DOHH2 (cell line): ENCODE results near the gene PHF14.
A peak's percentile ranks its signal among the peaks of the same experiment; 100 is the strongest.
"Not testable (repeated sequence)": the region's sequence is repeated elsewhere in the genome, so short reads cannot be mapped to it uniquely, and the experiment has no call there.

Source experiments
- H3F3A ChIP-seq: fragments of 200-600 bp; sonication (generic), shearing (Covaris generic); 2 replicates; pipeline ENCODE4 v1.6.0; 2016; ENCODE audit warnings: antibody characterized with exemption, mild to moderate bottlenecking; ENCODE audit not compliant: control insufficient read depth, insufficient read depth
- H3K27ac ChIP-seq: fragments of 200-600 bp; sonication (generic); 2 replicates; pipeline ENCODE4 v1.5.1; 2014; ENCODE audit warnings: low read depth, mild to moderate bottlenecking, low read length, moderate library complexity
- H3K27me3 ChIP-seq: fragments of 200-600 bp; sonication (generic); 2 replicates; pipeline ENCODE4 v1.6.1; 2014; ENCODE audit warnings: mild to moderate bottlenecking, low read length, mixed read lengths; ENCODE audit not compliant: control insufficient read depth
- H3K36me3 ChIP-seq: fragments of 200-600 bp; sonication (generic); 2 replicates; pipeline ENCODE4 v1.6.1; 2014; ENCODE audit warnings: mild to moderate bottlenecking, low read length, moderate library complexity, mixed read lengths; ENCODE audit not compliant: control insufficient read depth
- H3K4me1 ChIP-seq: fragments of 200-600 bp; sonication (generic); 2 replicates; pipeline ENCODE4 v1.6.1; 2014; ENCODE audit warnings: mild to moderate bottlenecking, low read length, mixed read lengths; ENCODE audit not compliant: control insufficient read depth
- H3K4me2 ChIP-seq: fragments of 200-600 bp; sonication (generic); 2 replicates; pipeline ENCODE4 v1.6.0; 2014; ENCODE audit warnings: mild to moderate bottlenecking, low read length, moderate library complexity
- H3K4me3 ChIP-seq: fragments of 200-600 bp; sonication (generic); 2 replicates; pipeline ENCODE4 v1.5.1; 2014; ENCODE audit warnings: mild to moderate bottlenecking, low read length, mixed read lengths
- H3K79me2 ChIP-seq: fragments of 200-600 bp; sonication (generic); 2 replicates; pipeline ENCODE4 v1.6.1; 2014; ENCODE audit warnings: mild to moderate bottlenecking, low read length, mixed read lengths; ENCODE audit not compliant: control insufficient read depth
- H3K9me2 ChIP-seq: fragments of 200-600 bp; sonication (generic); replicated peaks from 2 replicates; pipeline ENCODE4 v1.6.1; 2014; ENCODE audit warnings: mild to moderate bottlenecking, low read length, mixed read lengths; ENCODE audit not compliant: control insufficient read depth
- H3K9me3 ChIP-seq: fragments of 200-600 bp; sonication (generic); 2 replicates; pipeline ENCODE4 v1.6.1; 2014; ENCODE audit warnings: antibody characterized with exemption, low read length, mixed read lengths; ENCODE audit not compliant: control insufficient read depth, insufficient read depth
- H4K20me1 ChIP-seq: fragments of 200-600 bp; sonication (generic); 2 replicates; pipeline ENCODE4 v1.6.0; 2014; ENCODE audit warnings: low read depth, mild to moderate bottlenecking, antibody characterized with exemption, low read length, moderate library complexity; ENCODE audit not compliant: control insufficient read depth, insufficient read depth
- EZH2phosphoT487 ChIP-seq: fragments of 200-600 bp; sonication (generic); IDR thresholded peaks from 2 replicates; pipeline ENCODE4 v1.6.1; 2017; ENCODE audit warnings: borderline replicate concordance, mild to moderate bottlenecking, antibody characterized with exemption, low read length, moderate library complexity, mixed read lengths
- TF ChIP-seq, protein P1 (sequence below): fragments of 200-600 bp; sonication (generic); IDR thresholded peaks from one replicate; pipeline ENCODE4 v1.5.1; 2014; ENCODE audit warnings: antibody characterized with exemption, mild to moderate bottlenecking, low read depth, low read length; ENCODE audit not compliant: poor library complexity, severe bottlenecking

PHF14 gene

DNA sequence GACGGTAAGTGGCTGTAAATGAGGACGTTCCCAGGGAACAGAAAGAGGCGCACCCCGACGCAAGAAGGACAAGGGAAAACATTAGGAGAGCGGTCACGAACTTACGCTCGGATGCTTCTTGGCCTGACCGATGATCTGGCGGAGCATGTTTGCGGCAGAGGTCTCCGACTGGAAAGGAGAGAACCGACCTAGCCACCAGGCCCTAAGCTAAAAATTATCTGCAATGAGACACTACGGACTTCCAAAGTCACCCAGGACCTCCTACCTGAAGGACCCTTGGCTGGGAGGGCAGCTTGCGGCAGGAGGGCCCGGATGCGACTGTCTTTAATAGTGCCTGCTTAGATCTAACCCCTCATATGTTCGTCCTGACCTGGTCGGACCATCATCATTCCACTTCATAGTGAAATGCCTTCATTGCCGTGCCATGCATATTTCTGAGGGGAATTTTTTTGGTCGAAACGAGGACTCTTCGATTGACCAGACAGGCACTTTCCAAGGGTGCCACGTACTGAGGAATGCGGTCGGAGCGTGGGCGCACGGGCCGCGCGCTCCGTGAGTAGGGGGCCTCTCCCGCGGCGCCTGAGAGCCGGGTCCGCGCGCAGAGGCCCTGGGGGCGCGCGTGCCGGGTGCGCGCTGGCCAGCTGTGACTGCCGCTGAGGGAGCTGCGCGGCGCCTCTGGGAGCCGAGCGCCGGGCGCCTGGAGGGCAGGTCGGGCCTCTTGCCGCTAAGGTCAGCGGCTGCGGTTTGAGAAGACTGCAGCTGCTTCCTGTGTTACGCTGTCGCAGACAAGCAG, 33.6 kb upstream of the PHF14 start:
- Histone ChIP-seq H3F3A (peaks cover 13% of the 10 kb centered on the region), H3K4me1 (peaks cover 34% of the 10 kb centered on the region), H3K4me2 (peak overlapping the region; percentile 86), H3K4me3 (peak overlapping the region; percentile 91), H4K20me1 (peaks cover 10% of the 10 kb centered on the region; the same call in 1 of the 2 replicates), H3K9me2 (no peaks in the 10 kb centered on the region), H3K27me3 (no peaks in the 10 kb centered on the region), H3K27ac (peak overlapping the region; percentile 95), H3K36me3 (peaks cover 48% of the 10 kb centered on the region), H3K9me3 (no peaks in the 10 kb centered on the region), H3K79me2 (peaks cover 51% of the 10 kb centered on the region)
- TF ChIP-seq, protein P1, sequence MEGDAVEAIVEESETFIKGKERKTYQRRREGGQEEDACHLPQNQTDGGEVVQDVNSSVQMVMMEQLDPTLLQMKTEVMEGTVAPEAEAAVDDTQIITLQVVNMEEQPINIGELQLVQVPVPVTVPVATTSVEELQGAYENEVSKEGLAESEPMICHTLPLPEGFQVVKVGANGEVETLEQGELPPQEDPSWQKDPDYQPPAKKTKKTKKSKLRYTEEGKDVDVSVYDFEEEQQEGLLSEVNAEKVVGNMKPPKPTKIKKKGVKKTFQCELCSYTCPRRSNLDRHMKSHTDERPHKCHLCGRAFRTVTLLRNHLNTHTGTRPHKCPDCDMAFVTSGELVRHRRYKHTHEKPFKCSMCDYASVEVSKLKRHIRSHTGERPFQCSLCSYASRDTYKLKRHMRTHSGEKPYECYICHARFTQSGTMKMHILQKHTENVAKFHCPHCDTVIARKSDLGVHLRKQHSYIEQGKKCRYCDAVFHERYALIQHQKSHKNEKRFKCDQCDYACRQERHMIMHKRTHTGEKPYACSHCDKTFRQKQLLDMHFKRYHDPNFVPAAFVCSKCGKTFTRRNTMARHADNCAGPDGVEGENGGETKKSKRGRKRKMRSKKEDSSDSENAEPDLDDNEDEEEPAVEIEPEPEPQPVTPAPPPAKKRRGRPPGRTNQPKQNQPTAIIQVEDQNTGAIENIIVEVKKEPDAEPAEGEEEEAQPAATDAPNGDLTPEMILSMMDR, result no peak
- TF ChIP-seq EZH2phosphoT487, result no peak

DNA sequence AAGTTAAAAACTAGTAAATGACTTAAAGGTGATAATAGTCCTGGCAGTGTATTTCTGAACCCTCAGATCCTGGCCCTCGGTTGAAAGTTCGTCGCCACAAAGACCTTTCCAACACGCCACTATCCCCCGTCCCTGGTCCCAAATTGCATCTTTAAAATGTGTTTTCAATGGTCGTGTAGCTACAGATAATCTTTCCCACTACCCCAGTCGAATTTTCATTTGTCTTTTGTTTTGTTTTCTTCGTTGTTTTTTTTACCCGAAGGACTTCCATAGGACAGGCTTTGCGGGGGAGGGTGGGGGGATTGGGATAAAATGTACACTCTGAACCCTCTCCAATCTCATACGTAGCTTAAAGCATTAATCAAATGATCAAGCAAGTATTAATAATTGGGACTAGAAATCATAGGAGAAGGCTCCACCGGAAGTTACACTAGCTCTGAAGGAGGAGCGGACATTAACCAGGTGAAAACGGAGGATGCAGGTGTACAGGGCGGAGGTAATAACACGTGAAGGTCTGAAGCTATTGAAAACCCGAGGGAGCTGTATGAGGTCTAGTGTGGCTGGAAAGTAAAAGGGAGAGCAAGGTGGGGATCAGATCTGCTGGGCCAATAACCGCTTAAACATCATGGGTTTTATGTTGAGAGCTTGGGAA, 32.8 kb upstream of the PHF14 start:
- Histone ChIP-seq H3K27me3 (no peaks in the 10 kb centered on the region), H3K4me2 (peak overlapping the region; percentile 86), H3F3A (peaks cover 13% of the 10 kb centered on the region), H3K27ac (peak overlapping the region; percentile 95), H3K36me3 (peaks cover 41% of the 10 kb centered on the region), H3K9me2 (no peaks in the 10 kb centered on the region), H3K4me3 (peak overlapping the region; percentile 91), H3K79me2 (peaks cover 44% of the 10 kb centered on the region), H4K20me1 (peaks cover 10% of the 10 kb centered on the region; the same call in 1 of the 2 replicates), H3K4me1 (peaks cover 34% of the 10 kb centered on the region), H3K9me3 (no peaks in the 10 kb centered on the region)
- TF ChIP-seq, protein P1, result no peak
- no peak for TF ChIP-seq EZH2phosphoT487

DNA sequence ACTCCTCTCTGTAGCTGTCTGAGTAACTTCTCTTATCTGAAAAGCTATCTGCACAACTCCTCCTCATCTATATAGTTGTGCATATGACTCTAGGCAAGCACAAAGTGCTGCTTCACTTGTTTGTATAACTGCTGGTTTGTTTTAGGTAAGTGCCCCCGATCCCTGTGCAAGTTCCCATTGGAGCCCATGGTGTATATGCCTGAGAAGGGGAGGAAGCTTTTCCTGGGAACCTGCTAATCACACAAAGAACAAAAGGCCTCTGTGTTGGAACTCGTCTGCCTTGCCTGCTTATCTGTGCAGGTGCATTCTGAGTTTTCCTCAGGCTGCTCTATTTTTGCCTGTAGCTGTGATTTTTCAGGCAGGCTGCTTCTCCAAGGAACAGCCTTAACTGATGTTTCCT, 23.2 kb upstream of the PHF14 start:
- H3K27me3 ChIP-seq, result no peaks in the 10 kb centered on the region
- peaks cover 11% of the 10 kb centered on the region; the same call in 1 of the 2 replicates for H3K9me3 ChIP-seq
- H3K4me1 ChIP-seq, result peaks cover 7% of the 10 kb centered on the region
- no peak overlapping the region for H3K27ac ChIP-seq
- no peaks in the 10 kb centered on the region for H4K20me1 ChIP-seq
- no peak overlapping the region for H3K4me3 ChIP-seq
- H3K36me3 ChIP-seq, result no peaks in the 10 kb centered on the region
- no peaks in the 10 kb centered on the region for H3F3A ChIP-seq
- H3K79me2 ChIP-seq, result no peaks in the 10 kb centered on the region
- no peaks in the 10 kb centered on the region for H3K9me2 ChIP-seq
- no peak overlapping the region for H3K4me2 ChIP-seq
- TF ChIP-seq, protein P1, result no peak
- no peak for TF ChIP-seq EZH2phosphoT487

DNA sequence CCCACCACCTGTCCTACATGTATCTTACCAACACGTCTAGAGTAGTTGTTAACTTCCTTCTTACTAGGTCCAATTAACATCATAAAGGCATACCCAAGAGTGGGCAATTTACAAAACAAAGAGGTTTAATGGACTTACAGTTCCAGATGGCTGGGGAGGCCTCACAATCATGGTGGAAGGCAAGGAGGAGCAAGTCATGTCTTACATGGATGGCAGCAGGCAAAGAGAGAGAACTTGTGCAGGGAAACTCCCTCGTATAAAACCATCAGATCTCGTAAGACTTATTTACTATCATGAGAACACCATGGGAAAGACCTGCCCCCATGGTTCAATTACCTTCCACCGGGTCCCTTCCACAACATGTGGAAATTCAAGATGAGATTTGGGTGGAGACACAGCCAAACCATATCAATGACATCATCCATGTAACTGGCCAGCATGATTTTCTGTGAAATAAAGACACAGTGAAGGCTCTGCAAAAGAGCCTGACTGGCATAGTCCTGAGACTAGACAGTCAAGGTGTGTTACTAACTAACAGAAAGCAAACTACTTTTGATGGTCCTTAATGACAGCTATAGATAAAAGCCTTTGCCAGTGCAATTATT, 22.6 kb upstream of the PHF14 start:
- H3K9me3 ChIP-seq, result peaks cover 11% of the 10 kb centered on the region; the same call in 1 of the 2 replicates
- not testable (repeated sequence) for H3F3A ChIP-seq, H3K27me3 ChIP-seq, H3K4me3 ChIP-seq, H3K4me1 ChIP-seq, H4K20me1 ChIP-seq, H3K4me2 ChIP-seq, H3K27ac ChIP-seq, H3K79me2 ChIP-seq, H3K9me2 ChIP-seq, H3K36me3 ChIP-seq
